Measurements from ENCODE around the gene CTNND1.
"Not testable (repeated sequence)": the region's sequence is repeated elsewhere in the genome, so short reads cannot be mapped to it uniquely, and the experiment has no call there.

CTNND1 gene

GRCh38 chr11:57823859-57824258, 62.3 kb downstream of the CTNND1 start:
- no peak for TF ChIP-seq CTCF (IDR thresholded peaks at IDR 0.05; ENCODE audit: borderline replicate concordance, control extremely low read depth, extremely low read depth, insufficient read depth, missing control alignments)
- in situ Hi-C loops (cut with MboI; ENCODE audit: low sequenced_read_pairs, unreplicated experiment): loop anchor here (25.0 kb wide), 2 partner anchors 162 to 688 kb away; partner anchors contain the start of genes CLP1, OR5B21 and ZDHHC5
- DNase-seq (ENCODE audit: low spot score): no peak

GRCh38 chr11:57834852-57835251, 73.2 kb downstream of the CTNND1 start:
- in situ Hi-C loops (cut with MboI; ENCODE audit: low sequenced_read_pairs, unreplicated experiment): no loop called here
- no peak for DNase-seq (ENCODE audit: low spot score)
- TF ChIP-seq CTCF (IDR thresholded peaks at IDR 0.05; ENCODE audit: borderline replicate concordance, control extremely low read depth, extremely low read depth, insufficient read depth, missing control alignments): no peak

- DNase-seq (ENCODE audit: low spot score); in situ Hi-C loops (cut with MboI; ENCODE audit: low sequenced_read_pairs, unreplicated experiment): not testable (repeated sequence)
These were observed 77.0 kb downstream of the CTNND1 start for GRCh38 chr11:57838609-57839008.

GRCh38 chr11:57842873-57843272, 81.3 kb downstream of the CTNND1 start:
- in situ Hi-C loops (cut with MboI; ENCODE audit: low sequenced_read_pairs, unreplicated experiment): no loop called here
- TF ChIP-seq CTCF (IDR thresholded peaks at IDR 0.05; ENCODE audit: borderline replicate concordance, control extremely low read depth, extremely low read depth, insufficient read depth, missing control alignments): no peak

GRCh38 chr11:57867966-57868365, 106.4 kb downstream of the CTNND1 start:
- no peak for DNase-seq (ENCODE audit: low spot score)
- no peak for TF ChIP-seq CTCF (IDR thresholded peaks at IDR 0.05; ENCODE audit: borderline replicate concordance, control extremely low read depth, extremely low read depth, insufficient read depth, missing control alignments)
- in situ Hi-C loops (cut with MboI; ENCODE audit: low sequenced_read_pairs, unreplicated experiment): no loop called here

More at GRCh38 chr11:57842873-57843272, 81.3 kb downstream of the CTNND1 start:
- no peak for DNase-seq (ENCODE audit: low spot score)

- no peak for TF ChIP-seq CTCF (IDR thresholded peaks at IDR 0.05; ENCODE audit: borderline replicate concordance, control extremely low read depth, extremely low read depth, insufficient read depth, missing control alignments)
- in situ Hi-C loops (cut with MboI; ENCODE audit: low sequenced_read_pairs, unreplicated experiment): no loop called here
- no peak for DNase-seq (ENCODE audit: low spot score)
These were observed 106.9 kb downstream of the CTNND1 start for GRCh38 chr11:57868491-57868890.

Data from GM13976 (cell line).